HG03060 (cell line): ENCODE results near the gene KCNRG.
"Not testable (repeated sequence)": the region's sequence is repeated elsewhere in the genome, so short reads cannot be mapped to it uniquely, and the experiment has no call there.

Source experiments
- ATAC-seq: cut with Tn5 transposase; IDR thresholded peaks from one replicate; pipeline ENCODE4 v1.9.1; 2021; ENCODE audit warnings: low read depth, moderate number of reproducible peaks; ENCODE audit not compliant: unreplicated experiment

KCNRG gene

GRCh38 chr13:50015258-50015657 lies at the start of gene KCNRG:
TSS of gene KCNRG (plus strand) at chr13:50015444. CDS start at chr13:50015494, 50 bp downstream.
- no peak for ATAC-seq

- no peak for ATAC-seq
Observed at GRCh38 chr13:49967456-49967855, 47.8 kb upstream of the KCNRG start.

- no peak for ATAC-seq
Observed at GRCh38 chr13:49972709-49973108, 42.5 kb upstream of the KCNRG start.

- ATAC-seq, result no peak
Observed at GRCh38 chr13:49975826-49976225, 39.4 kb upstream of the KCNRG start.

GRCh38 chr13:49976314-49977258 lies 38.7 kb upstream of the KCNRG start:
- ATAC-seq, result peak; percentile 65

GRCh38 chr13:49977992-49978391 lies 37.3 kb upstream of the KCNRG start:
- ATAC-seq, result no peak

GRCh38 chr13:49980266-49980665 lies 35.0 kb upstream of the KCNRG start:
- no peak for ATAC-seq

- no peak for ATAC-seq
Observed at GRCh38 chr13:49985129-49985528, 30.1 kb upstream of the KCNRG start.

GRCh38 chr13:49986471-49986870 lies 28.8 kb upstream of the KCNRG start:
- no peak for ATAC-seq

DNA sequence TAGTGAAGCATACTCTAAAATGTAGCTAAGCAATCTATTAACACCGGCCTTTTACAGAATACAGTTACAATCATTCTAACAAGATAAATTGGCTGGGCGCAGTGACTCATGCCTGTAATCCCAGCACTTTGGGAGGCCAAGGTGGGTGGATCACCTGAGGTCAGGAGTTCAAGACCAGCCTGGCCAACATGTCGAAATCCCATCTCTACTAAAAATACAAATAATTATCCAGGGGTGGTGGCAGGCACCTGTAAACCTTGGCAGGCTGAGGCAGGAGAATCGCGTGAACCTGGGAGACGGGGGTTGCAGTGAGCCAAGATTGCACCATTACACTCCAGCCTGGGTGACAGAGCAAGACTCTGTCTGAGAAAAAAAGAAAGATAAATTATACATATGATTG lies 24.6 kb upstream of the KCNRG start:
- ATAC-seq, result not testable (repeated sequence)

DNA sequence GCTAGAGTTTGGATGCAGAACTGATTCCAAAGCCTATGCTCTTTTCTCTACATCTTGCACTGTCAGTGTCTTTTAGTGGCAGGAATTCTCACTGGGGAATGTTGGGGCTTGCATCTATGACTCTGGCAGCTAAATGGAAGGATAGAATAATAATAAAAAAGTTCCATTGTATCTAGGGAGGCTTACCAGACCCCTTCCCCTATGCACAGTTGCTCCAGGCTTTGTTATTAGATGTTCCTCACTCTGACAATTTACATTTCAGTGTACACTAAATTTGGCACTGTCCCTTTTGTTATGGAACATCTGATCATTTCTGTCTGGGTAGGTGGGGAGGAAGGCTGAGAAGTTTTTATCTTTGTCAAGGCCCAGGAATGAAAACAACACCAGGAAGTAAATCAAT lies 22.1 kb upstream of the KCNRG start:
- no peak for ATAC-seq

DNA sequence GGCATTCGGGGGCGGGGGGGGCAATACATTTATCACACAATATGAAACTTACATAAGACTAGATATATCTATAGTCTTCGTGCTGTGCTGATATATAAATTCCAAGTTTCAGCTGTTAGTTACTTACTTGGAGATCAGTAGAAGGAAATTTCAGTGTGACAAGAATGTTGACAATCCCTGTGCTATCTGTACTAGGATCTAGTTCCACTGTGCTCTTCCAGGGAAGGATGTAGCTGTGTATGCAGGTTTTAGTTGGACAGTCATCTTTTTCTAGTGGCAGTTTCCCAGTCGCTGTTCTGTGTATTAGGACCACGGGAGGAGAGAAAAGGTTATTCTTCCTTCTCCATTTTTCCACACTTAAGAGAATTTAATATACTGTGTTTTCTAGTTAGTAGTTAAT lies 21.6 kb upstream of the KCNRG start:
- no peak for ATAC-seq

GRCh38 chr13:49995625-49996101 lies 19.6 kb upstream of the KCNRG start:
- ATAC-seq, result no peak

DNA sequence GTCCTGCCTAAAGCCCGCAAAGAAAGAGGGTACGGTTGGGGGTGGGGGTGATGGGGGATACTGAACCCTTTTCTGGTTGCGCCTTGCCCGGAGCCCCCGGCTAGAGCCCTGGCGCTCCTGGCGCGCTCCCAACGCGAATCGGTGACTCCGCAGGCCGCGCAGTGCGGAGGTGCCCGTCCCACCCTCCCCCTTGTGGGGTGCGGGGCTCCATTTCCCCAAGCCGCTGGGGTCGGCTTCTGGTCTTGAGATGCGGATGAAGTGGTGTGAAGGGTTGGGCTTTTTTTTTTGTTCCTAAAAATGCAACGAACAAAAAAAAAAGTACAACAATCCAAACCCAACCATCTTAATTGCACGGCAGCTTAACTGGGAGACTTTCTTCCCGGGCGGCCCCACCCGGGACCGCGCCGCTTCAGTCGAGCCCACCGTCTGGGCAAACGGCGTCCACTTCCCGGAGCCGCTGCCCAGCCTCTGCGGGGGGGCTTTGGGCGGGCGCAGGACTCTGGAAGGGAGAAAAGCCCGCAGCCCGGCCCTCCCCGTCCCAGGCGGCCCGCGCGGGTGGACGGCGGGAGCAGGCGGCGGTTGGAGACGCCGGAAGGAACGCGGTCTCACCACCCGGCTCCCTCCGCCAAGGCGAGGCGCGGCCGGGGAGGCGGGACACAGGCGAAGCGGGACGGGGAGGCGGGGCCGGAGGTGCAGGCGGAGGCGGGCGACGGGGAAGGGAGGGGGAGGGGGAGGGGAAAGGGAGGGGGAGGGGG lies 18.9 kb upstream of the KCNRG start:
- ATAC-seq, result no peak

- peak; percentile 56 for ATAC-seq
Observed at GRCh38 chr13:49996951-49997895, 18.0 kb upstream of the KCNRG start, which contains the start of gene TRIM13. TSS of gene TRIM13 (plus strand) at chr13:49997042. CDS start at chr13:50011941, 14,899 bp downstream.

- no peak for ATAC-seq
Observed at GRCh38 chr13:49997955-49998354, 17.3 kb upstream of the KCNRG start.

GRCh38 chr13:49998714-49999624 lies 16.3 kb upstream of the KCNRG start:
- no peak for ATAC-seq

DNA sequence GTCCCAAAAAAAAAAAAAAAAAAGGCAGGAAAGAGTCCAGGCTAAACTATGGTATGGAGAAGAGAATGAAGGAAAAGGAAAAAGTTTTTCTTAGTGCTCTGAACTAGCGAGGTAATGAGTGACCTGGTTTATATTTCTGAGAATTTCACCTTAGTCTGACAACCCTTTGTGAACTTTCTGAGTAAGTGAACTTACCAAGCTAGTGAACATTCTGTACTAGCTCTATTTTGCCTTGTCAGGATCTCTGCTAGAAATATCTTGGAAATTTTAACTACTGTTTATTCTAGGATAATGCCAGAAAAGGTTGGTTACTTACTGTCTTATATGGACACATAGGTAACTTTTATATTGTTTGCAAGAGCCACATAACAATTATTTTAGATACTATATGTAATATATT lies 14.0 kb upstream of the KCNRG start:
- no peak for ATAC-seq
